ENCODE data around the gene FAM219B. TPM values are rescaled to one million over a fixed set of nuclear protein-coding genes. Genes with fewer than 3 reads are reported as not detected.
A peak's percentile ranks its signal among the peaks of the same experiment; 100 is the strongest.

FAM219B gene
- total and polyA plus RNA-seq, 2 of the 4 experiments (the other 2 are of a cell fraction), result 24.9 to 48.7 TPM

DNA sequence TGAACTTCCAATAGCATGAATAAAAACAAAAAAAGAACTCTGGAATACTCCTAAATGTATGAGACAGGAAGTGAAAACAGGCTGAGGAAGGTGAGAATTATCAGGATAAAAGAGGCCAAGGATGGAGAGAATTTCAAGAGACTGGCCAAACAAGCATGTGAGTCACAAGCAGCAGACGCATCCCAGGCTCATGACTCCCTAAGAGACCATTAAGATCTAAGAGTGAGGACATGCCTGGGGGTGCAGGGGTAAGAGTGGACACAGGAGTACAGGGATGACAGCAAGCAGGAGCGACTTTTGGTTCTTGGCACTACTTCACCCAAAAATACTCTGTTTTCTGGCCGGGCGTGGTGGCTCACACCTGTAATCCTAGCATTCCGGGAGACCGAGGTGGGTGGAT is 40.6 kb downstream of the FAM219B start:
- dilution Hi-C loops (cut with HindIII; ENCODE audit: low sequenced_read_pairs, unreplicated experiment), result no loop called here
- Histone ChIP-seq H3K27ac (ENCODE audit: insufficient read depth, low read length) (no peak overlapping the region), H4K8ac (ENCODE audit: low read depth in 2 of 2, low read length in 2 of 2) (no peak overlapping the region)

More for the DNA sequence above, 40.6 kb downstream of the FAM219B start:
- Histone ChIP-seq H3K9me1 (ENCODE audit: insufficient read depth, low read length) (peaks cover 43% of the 10 kb centered on the region), H3K56ac (ENCODE audit: extremely low read depth, insufficient read depth, low read length) (no peak overlapping the region), H3K27me3 (ENCODE audit: control insufficient read depth, insufficient read depth, low read length) (no peaks in the 10 kb centered on the region), H3K14ac (replicated peaks; ENCODE audit: low read depth, low read length) (no peak overlapping the region), H3K18ac (ENCODE audit: low read depth, low read length) (no peak overlapping the region), H2AFZ (replicated peaks; ENCODE audit: low read length, poor library complexity) (no peak overlapping the region), H2BK120ac (ENCODE audit: low read depth, low read length) (no peak overlapping the region), H3K9me3 (ENCODE audit: control insufficient read depth, insufficient read depth, low read length) (no peaks in the 10 kb centered on the region), H3K4me2 (ENCODE audit: low read depth, low read length) (no peak overlapping the region), H3K4ac (ENCODE audit: low read depth, low read length) (no peak overlapping the region), H4K91ac (ENCODE audit: insufficient read depth, low read depth, low read length) (no peak overlapping the region), H4K5ac (ENCODE audit: low read depth, low read length) (no peak overlapping the region), H4K20me1 (ENCODE audit: insufficient read depth, low read length) (peaks cover 77% of the 10 kb centered on the region), H3K4me1 (ENCODE audit: control insufficient read depth, insufficient read depth, low read length) (peaks cover 16% of the 10 kb centered on the region), H2BK5ac (ENCODE audit: low read depth, low read length, poor library complexity, severe bottlenecking) (no peak overlapping the region), H3K23ac (ENCODE audit: low read depth, low read length) (no peak overlapping the region), H2AK5ac (ENCODE audit: low read depth, low read length) (no peak overlapping the region), H2BK15ac (ENCODE audit: low read depth, low read length) (no peak overlapping the region), H3K4me3 (ENCODE audit: insufficient read depth, low read depth, low read length) (no peak overlapping the region), H2AK9ac (replicated peaks; ENCODE audit: low read depth, low read length, poor library complexity) (peak overlapping the region; percentile 6), H3K79me1 (ENCODE audit: low read depth in 1 of 2, low read length in 2 of 2) (peaks cover 20 to 85% of the 10 kb centered on the region in 2 experiments), H3K9ac (ENCODE audit: low read depth, low read length) (no peak overlapping the region), H2BK20ac (ENCODE audit: low read depth, low read length) (no peak overlapping the region), H3K36me3 (ENCODE audit: control insufficient read depth, insufficient read depth, low read length) (peaks cover 2% of the 10 kb centered on the region)
- no TSS peak for BruUV-seq (replicated peaks)
- in situ Hi-C loops (cut with MboI; ENCODE audit: low sequenced_read_pairs) (no loop called here), intact Hi-C loops (cut with micrococcal nuclease) (no loop called here)
- ATAC-seq (ENCODE audit: low read depth) (peak; percentile 79), DNase-seq (peak; percentile 85)
- POLR2A ChIA-PET (ENCODE audit: unreplicated experiment), result no interaction called here
- TF ChIP-seq MXI1 (IDR thresholded peaks at IDR 0.05; ENCODE audit: borderline replicate concordance, low read depth, low read length), result no peak
- TF ChIP-seq CEBPB (IDR thresholded peaks at IDR 0.05; ENCODE audit: low read depth, low read length), result no peak
- 0 out of 2 replicates have a peak, but pooled peaks have one; percentile 25 for TF ChIP-seq MAZ (IDR thresholded peaks at IDR 0.05; ENCODE audit: borderline replicate concordance, low read depth, low read length)
- no peak for TF ChIP-seq RCOR1 (IDR thresholded peaks at IDR 0.05; ENCODE audit: insufficient replicate concordance, low read length)
- no peak for TF ChIP-seq POLR2A (IDR thresholded peaks at IDR 0.05; ENCODE audit: low read depth, low read length)
- TF ChIP-seq, protein P1, sequence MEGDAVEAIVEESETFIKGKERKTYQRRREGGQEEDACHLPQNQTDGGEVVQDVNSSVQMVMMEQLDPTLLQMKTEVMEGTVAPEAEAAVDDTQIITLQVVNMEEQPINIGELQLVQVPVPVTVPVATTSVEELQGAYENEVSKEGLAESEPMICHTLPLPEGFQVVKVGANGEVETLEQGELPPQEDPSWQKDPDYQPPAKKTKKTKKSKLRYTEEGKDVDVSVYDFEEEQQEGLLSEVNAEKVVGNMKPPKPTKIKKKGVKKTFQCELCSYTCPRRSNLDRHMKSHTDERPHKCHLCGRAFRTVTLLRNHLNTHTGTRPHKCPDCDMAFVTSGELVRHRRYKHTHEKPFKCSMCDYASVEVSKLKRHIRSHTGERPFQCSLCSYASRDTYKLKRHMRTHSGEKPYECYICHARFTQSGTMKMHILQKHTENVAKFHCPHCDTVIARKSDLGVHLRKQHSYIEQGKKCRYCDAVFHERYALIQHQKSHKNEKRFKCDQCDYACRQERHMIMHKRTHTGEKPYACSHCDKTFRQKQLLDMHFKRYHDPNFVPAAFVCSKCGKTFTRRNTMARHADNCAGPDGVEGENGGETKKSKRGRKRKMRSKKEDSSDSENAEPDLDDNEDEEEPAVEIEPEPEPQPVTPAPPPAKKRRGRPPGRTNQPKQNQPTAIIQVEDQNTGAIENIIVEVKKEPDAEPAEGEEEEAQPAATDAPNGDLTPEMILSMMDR (conservative IDR thresholded peaks at IDR 0.05; ENCODE audit: low read depth, low read length), result no peak
- TF ChIP-seq, protein P2, sequence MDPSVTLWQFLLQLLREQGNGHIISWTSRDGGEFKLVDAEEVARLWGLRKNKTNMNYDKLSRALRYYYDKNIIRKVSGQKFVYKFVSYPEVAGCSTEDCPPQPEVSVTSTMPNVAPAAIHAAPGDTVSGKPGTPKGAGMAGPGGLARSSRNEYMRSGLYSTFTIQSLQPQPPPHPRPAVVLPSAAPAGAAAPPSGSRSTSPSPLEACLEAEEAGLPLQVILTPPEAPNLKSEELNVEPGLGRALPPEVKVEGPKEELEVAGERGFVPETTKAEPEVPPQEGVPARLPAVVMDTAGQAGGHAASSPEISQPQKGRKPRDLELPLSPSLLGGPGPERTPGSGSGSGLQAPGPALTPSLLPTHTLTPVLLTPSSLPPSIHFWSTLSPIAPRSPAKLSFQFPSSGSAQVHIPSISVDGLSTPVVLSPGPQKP (IDR thresholded peaks at IDR 0.05; ENCODE audit: borderline replicate concordance, low read depth, low read length), result no peak
- TF ChIP-seq, protein P3, sequence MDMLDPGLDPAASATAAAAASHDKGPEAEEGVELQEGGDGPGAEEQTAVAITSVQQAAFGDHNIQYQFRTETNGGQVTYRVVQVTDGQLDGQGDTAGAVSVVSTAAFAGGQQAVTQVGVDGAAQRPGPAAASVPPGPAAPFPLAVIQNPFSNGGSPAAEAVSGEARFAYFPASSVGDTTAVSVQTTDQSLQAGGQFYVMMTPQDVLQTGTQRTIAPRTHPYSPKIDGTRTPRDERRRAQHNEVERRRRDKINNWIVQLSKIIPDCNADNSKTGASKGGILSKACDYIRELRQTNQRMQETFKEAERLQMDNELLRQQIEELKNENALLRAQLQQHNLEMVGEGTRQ (IDR thresholded peaks at IDR 0.05; ENCODE audit: low read depth, low read length), result 0 out of 2 replicates have a peak, but pooled peaks have one; percentile 13
- TF ChIP-seq RAD21 (IDR thresholded peaks at IDR 0.05; ENCODE audit: low read length), result no peak
- TF ChIP-seq SMC3 (IDR thresholded peaks at IDR 0.05; ENCODE audit: low read depth, low read length), result no peak
- TF ChIP-seq BHLHE40 (IDR thresholded peaks at IDR 0.05; ENCODE audit: low read depth, low read length), result no peak
- TF ChIP-seq RFX5 (IDR thresholded peaks at IDR 0.05; ENCODE audit: low read depth, low read length), result no peak
- peak; percentile 58 for TF ChIP-seq FOS (IDR thresholded peaks at IDR 0.05; ENCODE audit: low read depth, low read length)
- CTCF ChIA-PET, result no interaction called here
- WGBS, 2 experiments (ENCODE audit: extremely low coverage in 2 of 2, insufficient read length in 1 of 2), result 100% methylated on average over 4 of the region's 6 CpGs; no CpG with 5 or more reads in 1 of the 2 experiments
